Mesenchymal stem cell (in vitro differentiated cells and primary cell): ENCODE results near the gene HSH2D.

Experiments
- DNase-seq: peaks from one replicate; pipeline ENCODE4 v3.0.0-alpha.2; 2013
- H2AFZ ChIP-seq: one replicate; pipeline ENCODE4 v1.6.1; 2013; ENCODE audit warnings: low read depth, mild to moderate bottlenecking, control low read depth, inconsistent platforms, low read length, moderate library complexity
- H2AK5ac ChIP-seq: 2 replicates; pipeline ENCODE4 v1.6.1; 2013; ENCODE audit warnings: low read length, moderate library complexity, mild to moderate bottlenecking, inconsistent platforms; ENCODE audit not compliant: severe bottlenecking
- H2BK120ac ChIP-seq: one replicate; pipeline ENCODE4 v1.6.1; 2013; ENCODE audit warnings: low read depth, mild to moderate bottlenecking, inconsistent platforms, low read length, moderate library complexity
- H2BK12ac ChIP-seq, 2 experiments: one replicate each; pipeline ENCODE4 v1.6.1; 2013; ENCODE audit warnings: inconsistent platforms in 2 of 2, low read length in 2 of 2, mild to moderate bottlenecking in 2 of 2, moderate library complexity in 2 of 2, control low read depth in 1 of 2
- H2BK15ac ChIP-seq: one replicate; pipeline ENCODE4 v1.6.1; 2013; ENCODE audit warnings: mild to moderate bottlenecking, low read depth, inconsistent platforms; ENCODE audit not compliant: poor library complexity, severe bottlenecking
- H2BK5ac ChIP-seq: 2 replicates; pipeline ENCODE4 v1.6.1; 2013; ENCODE audit warnings: low read depth, mild to moderate bottlenecking, low read length, control low read depth, inconsistent platforms; ENCODE audit not compliant: poor library complexity, severe bottlenecking
- H3K14ac ChIP-seq, 2 experiments: one replicate each; pipeline ENCODE4 v1.6.1; 2013; ENCODE audit warnings: inconsistent platforms in 2 of 2, low read length in 2 of 2, control low read depth in 1 of 2, mild to moderate bottlenecking in 1 of 2, moderate library complexity in 1 of 2
- H3K18ac ChIP-seq, 2 experiments: one replicate each; pipeline ENCODE4 v1.6.1; 2013; ENCODE audit warnings: inconsistent platforms in 2 of 2, low read length in 2 of 2, control low read depth in 1 of 2, low read depth in 1 of 2, mild to moderate bottlenecking in 1 of 2
- H3K23ac ChIP-seq, 2 experiments: one replicate each; pipeline ENCODE4 v1.6.1; 2013; ENCODE audit warnings: inconsistent platforms in 2 of 2, low read length in 2 of 2, mild to moderate bottlenecking in 2 of 2, moderate library complexity in 2 of 2, control low read depth in 1 of 2
- H3K27ac ChIP-seq: 2 replicates; pipeline ENCODE4 v1.5.1; 2013; ENCODE audit warnings: mild to moderate bottlenecking, moderate library complexity, low read length, control low read depth, inconsistent platforms; ENCODE audit not compliant: poor library complexity, severe bottlenecking
- H3K27me3 ChIP-seq, 2 experiments: 2 replicates each; pipeline versions ENCODE4 v1.6.1 to v1.7.0; 2013; ENCODE audit warnings: low read length in 2 of 2, mild to moderate bottlenecking in 2 of 2, moderate library complexity in 2 of 2, control low read depth in 1 of 2, inconsistent platforms in 1 of 2; ENCODE audit not compliant: control insufficient read depth in 1 of 2, insufficient read depth in 1 of 2
- H3K36me3 ChIP-seq, 2 experiments: 2 replicates each; pipeline versions ENCODE4 v1.6.1 to v1.7.0; 2013; ENCODE audit warnings: low read length in 2 of 2, control low read depth in 1 of 2, inconsistent platforms in 1 of 2, low read depth in 1 of 2, mild to moderate bottlenecking in 1 of 2; ENCODE audit not compliant: insufficient read depth in 2 of 2, control insufficient read depth in 1 of 2
- H3K4ac ChIP-seq, 2 experiments: one replicate each; pipeline ENCODE4 v1.6.1; 2013; ENCODE audit warnings: inconsistent platforms in 2 of 2, low read length in 2 of 2, mild to moderate bottlenecking in 2 of 2, moderate library complexity in 2 of 2, control low read depth in 1 of 2, low read depth in 1 of 2
- H3K4me1 ChIP-seq: 2 replicates; pipeline ENCODE4 v1.6.1; 2013; ENCODE audit warnings: low read depth, low read length, control low read depth; ENCODE audit not compliant: control insufficient read depth, insufficient read depth
- H3K4me2 ChIP-seq: 2 replicates; pipeline ENCODE4 v1.6.1; 2013; ENCODE audit warnings: low read length, mild to moderate bottlenecking, inconsistent platforms; ENCODE audit not compliant: poor library complexity, severe bottlenecking
- H3K4me3 ChIP-seq, 2 experiments: 2 replicates each; pipeline versions ENCODE4 v1.5.1 to v1.7.0; 2013; ENCODE audit warnings: low read length in 2 of 2, mild to moderate bottlenecking in 2 of 2, control low read depth in 1 of 2, low read depth in 1 of 2; ENCODE audit not compliant: insufficient read depth in 1 of 2
- H3K79me1 ChIP-seq: replicated peaks from 2 replicates; pipeline ENCODE4 v1.6.1; 2013; ENCODE audit warnings: mild to moderate bottlenecking, control low read depth, low read length, inconsistent platforms; ENCODE audit not compliant: poor library complexity, severe bottlenecking
- H3K9ac ChIP-seq: 2 replicates; pipeline ENCODE4 v1.7.0; 2013; ENCODE audit warnings: mild to moderate bottlenecking, low read length, moderate library complexity
- H3K9me3 ChIP-seq: 2 replicates; pipeline ENCODE4 v1.7.0; 2013; ENCODE audit warnings: mild to moderate bottlenecking, low read length; ENCODE audit not compliant: control insufficient read depth
- H4K8ac ChIP-seq: one replicate; pipeline ENCODE4 v1.6.1; 2013; ENCODE audit warnings: inconsistent platforms, mild to moderate bottlenecking, low read length, moderate library complexity
- H4K91ac ChIP-seq: one replicate; pipeline ENCODE4 v1.6.1; 2013; ENCODE audit warnings: mild to moderate bottlenecking, low read length, inconsistent platforms
- WGBS: methylation state at CpG from one replicate; pipeline ENCODE4 v1.1.7; 2013; ENCODE audit warnings: mixed read lengths; 5-methylcytosine and 5-hydroxymethylcytosine counted together

The HSH2D gene

GRCh38 chr19:16205205-16206045 lies 61.9 kb downstream of the HSH2D start:
- peaks cover 55% of the 10 kb centered on the region for H3K79me1 ChIP-seq
- no peak overlapping the region for H2AFZ ChIP-seq
- peaks cover 84 to 93% of the 10 kb centered on the region in 2 experiments for H3K36me3 ChIP-seq
- H4K91ac ChIP-seq, result no peak overlapping the region
- H3K4me3 ChIP-seq, result no peak overlapping the region
- H2BK15ac ChIP-seq, result no peak overlapping the region
- H3K9me3 ChIP-seq, result no peaks in the 10 kb centered on the region
- WGBS, result 87% methylated on average over 9 of the region's 11 CpGs
- H3K4ac ChIP-seq, result no peak overlapping the region
- no peak overlapping the region for H3K27ac ChIP-seq
- H4K8ac ChIP-seq, result no peak overlapping the region
- H2BK5ac ChIP-seq, result no peak overlapping the region
- H2BK120ac ChIP-seq, result no peak overlapping the region
- no peak overlapping the region for H3K14ac ChIP-seq
- H3K9ac ChIP-seq, result no peak overlapping the region
- peaks cover 9% of the 10 kb centered on the region for H3K4me1 ChIP-seq
- DNase-seq, result no peak
- no peak overlapping the region for H2AK5ac ChIP-seq
- no peak overlapping the region for H3K4me2 ChIP-seq
- no peak overlapping the region for H2BK12ac ChIP-seq
- H3K27me3 ChIP-seq, result no peaks in the 10 kb centered on the region
- H3K18ac ChIP-seq, result no peak overlapping the region
- no peak overlapping the region for H3K23ac ChIP-seq

- Histone ChIP-seq H3K4me2 (no peak overlapping the region), H3K9me3 (no peaks in the 10 kb centered on the region), H3K36me3 (peaks cover 82 to 93% of the 10 kb centered on the region in 2 experiments), H2BK120ac (no peak overlapping the region), H3K9ac (no peak overlapping the region), H2BK15ac (no peak overlapping the region), H2BK12ac (no peak overlapping the region), H3K14ac (no peak overlapping the region), H3K27ac (no peak overlapping the region), H3K4me3 (no peak overlapping the region), H3K18ac (no peak overlapping the region), H3K23ac (no peak overlapping the region), H4K8ac (no peak overlapping the region), H3K4ac (no peak overlapping the region), H2BK5ac (no peak overlapping the region), H3K79me1 (peaks cover 53% of the 10 kb centered on the region), H2AFZ (no peak overlapping the region), H3K27me3 (no peaks in the 10 kb centered on the region), H4K91ac (no peak overlapping the region), H2AK5ac (no peak overlapping the region), H3K4me1 (peaks cover 9% of the 10 kb centered on the region)
- no peak for DNase-seq
- 98% methylated on average over 14 of the region's 14 CpGs for WGBS
Observed at GRCh38 chr19:16206046-16206605, 62.6 kb downstream of the HSH2D start.

GRCh38 chr19:16206637-16207036 lies 63.2 kb downstream of the HSH2D start:
- Histone ChIP-seq H2AFZ (no peak overlapping the region), H2BK12ac (no peak overlapping the region), H3K18ac (no peak overlapping the region), H3K9me3 (no peaks in the 10 kb centered on the region), H3K23ac (no peak overlapping the region), H2BK15ac (no peak overlapping the region), H3K4me2 (no peak overlapping the region), H2AK5ac (no peak overlapping the region), H3K14ac (no peak overlapping the region), H3K27ac (no peak overlapping the region), H3K9ac (no peak overlapping the region), H3K36me3 (peaks cover 86 to 97% of the 10 kb centered on the region in 2 experiments), H2BK120ac (no peak overlapping the region), H3K4me3 (no peak overlapping the region), H4K8ac (no peak overlapping the region), H3K4me1 (peaks cover 9% of the 10 kb centered on the region), H3K79me1 (peaks cover 56% of the 10 kb centered on the region), H4K91ac (no peak overlapping the region), H3K27me3 (no peaks in the 10 kb centered on the region), H2BK5ac (no peak overlapping the region), H3K4ac (no peak overlapping the region)
- WGBS, result 97% methylated on average over 7 of the region's 7 CpGs
- no peak for DNase-seq

- Histone ChIP-seq H4K91ac (no peak overlapping the region), H2AK5ac (no peak overlapping the region), H3K4ac (no peak overlapping the region), H3K9me3 (no peaks in the 10 kb centered on the region), H3K27me3 (no peaks in the 10 kb centered on the region), H4K8ac (no peak overlapping the region), H2BK120ac (no peak overlapping the region), H3K4me1 (peaks cover 4% of the 10 kb centered on the region), H3K4me3 (no peak overlapping the region), H2BK12ac (no peak overlapping the region), H2BK5ac (no peak overlapping the region), H3K14ac (no peak overlapping the region), H3K9ac (no peak overlapping the region), H3K4me2 (no peak overlapping the region), H3K79me1 (peaks cover 57% of the 10 kb centered on the region), H2BK15ac (no peak overlapping the region), H3K27ac (no peak overlapping the region), H3K18ac (no peak overlapping the region), H3K23ac (no peak overlapping the region), H3K36me3 (peaks cover 81 to 97% of the 10 kb centered on the region in 2 experiments), H2AFZ (no peak overlapping the region)
- WGBS, result 97% methylated on average over 10 of the region's 10 CpGs
- no peak for DNase-seq
Observed at GRCh38 chr19:16207063-16207462, 63.6 kb downstream of the HSH2D start.
